Type B pancreatic cell (in vitro differentiated cells): ENCODE measurements around the gene GRIK4. TPM values are rescaled to one million over a fixed set of nuclear protein-coding genes. Genes with fewer than 3 reads are reported as not detected.

ENCODE experiments used
- DNase-seq: peaks from one replicate; pipeline ENCODE4 v3.0.0; 2021; ENCODE audit warnings: mixed read lengths; ENCODE audit not compliant: unreplicated experiment; ENCODE audit errors: extremely low spot score
- H3K27ac Mint-ChIP-seq: 2 replicates; pipeline ENCODE4 v1.8.0; 2021; ENCODE audit warnings: mild to moderate bottlenecking, mixed read lengths
- H3K27me3 Mint-ChIP-seq: 2 replicates; pipeline ENCODE4 v1.8.0; 2021; ENCODE audit warnings: mixed read lengths
- H3K36me3 Mint-ChIP-seq: 2 replicates; pipeline ENCODE4 v1.8.0; 2021; ENCODE audit warnings: mixed read lengths
- H3K4me1 Mint-ChIP-seq: one replicate; pipeline ENCODE4 v1.8.0; 2021; ENCODE audit warnings: mixed read lengths; ENCODE audit not compliant: unreplicated experiment
- H3K4me3 Mint-ChIP-seq: 2 replicates; pipeline ENCODE4 v1.8.0; 2021; ENCODE audit warnings: mild to moderate bottlenecking, mixed read lengths
- H3K9me3 Mint-ChIP-seq: 2 replicates; pipeline ENCODE4 v1.8.0; 2021; ENCODE audit warnings: mixed read lengths
- CTCF ChIP-seq: fragments of 200-600 bp; sonication (generic); conservative IDR thresholded peaks from 2 replicates; pipeline ENCODE4 v1.5.0; 2021; ENCODE audit warnings: antibody characterized with exemption, mild to moderate bottlenecking
- total RNA-seq: library from RNA; stranded (reverse); gene quantifications from 2 replicates; pipeline ENCODE4 v1.2.1, GENCODE V29; 2021; ENCODE audit warnings: low replicate concordance

Gene GRIK4
- total RNA-seq, 1 donor from 2014 or later: 0.72 TPM

- peaks cover 29% of the 10 kb centered on the region for H3K4me1 Mint-ChIP-seq
- H3K4me3 Mint-ChIP-seq: no peak overlapping the region
- peaks cover 4% of the 10 kb centered on the region for H3K27me3 Mint-ChIP-seq
- H3K36me3 Mint-ChIP-seq: no peaks in the 10 kb centered on the region
- no peak for TF ChIP-seq CTCF
- no peak overlapping the region for H3K27ac Mint-ChIP-seq
- peak; percentile 37 for DNase-seq
- H3K9me3 Mint-ChIP-seq: peaks cover 7% of the 10 kb centered on the region
Measured at GRCh38 chr11:120708511-120709183, 197.1 kb downstream of the GRIK4 start.

- no peak overlapping the region for H3K4me3 Mint-ChIP-seq
- peak overlapping the region; percentile 30 for H3K27ac Mint-ChIP-seq
- H3K27me3 Mint-ChIP-seq: peaks cover 9% of the 10 kb centered on the region
- H3K36me3 Mint-ChIP-seq: no peaks in the 10 kb centered on the region
- peaks cover 39% of the 10 kb centered on the region for H3K4me1 Mint-ChIP-seq
- TF ChIP-seq CTCF: no peak
- H3K9me3 Mint-ChIP-seq: no peaks in the 10 kb centered on the region
- no peak for DNase-seq
Measured at GRCh38 chr11:120709808-120710207, 198.3 kb downstream of the GRIK4 start.

GRCh38 chr11:120710354-120711131 is 199.0 kb downstream of the GRIK4 start:
- Mint-ChIP-seq H3K27ac (peak overlapping the region; percentile 30), H3K4me3 (no peak overlapping the region), H3K9me3 (no peaks in the 10 kb centered on the region), H3K4me1 (peaks cover 39% of the 10 kb centered on the region), H3K27me3 (peaks cover 12% of the 10 kb centered on the region), H3K36me3 (no peaks in the 10 kb centered on the region)
- TF ChIP-seq CTCF: no peak
- peak; percentile 77 for DNase-seq

GRCh38 chr11:120712014-120712413 is 200.5 kb downstream of the GRIK4 start:
- Mint-ChIP-seq H3K4me1 (peaks cover 39% of the 10 kb centered on the region), H3K27ac (no peak overlapping the region), H3K9me3 (no peaks in the 10 kb centered on the region), H3K36me3 (no peaks in the 10 kb centered on the region), H3K4me3 (no peak overlapping the region), H3K27me3 (peaks cover 12% of the 10 kb centered on the region)
- DNase-seq: peak; percentile 32
- no peak for TF ChIP-seq CTCF

GRCh38 chr11:120712881-120713280 is 201.3 kb downstream of the GRIK4 start:
- H3K27ac Mint-ChIP-seq: no peak overlapping the region
- no peaks in the 10 kb centered on the region for H3K36me3 Mint-ChIP-seq
- TF ChIP-seq CTCF: no peak
- H3K27me3 Mint-ChIP-seq: peaks cover 12% of the 10 kb centered on the region
- peaks cover 39% of the 10 kb centered on the region for H3K4me1 Mint-ChIP-seq
- H3K9me3 Mint-ChIP-seq: no peaks in the 10 kb centered on the region
- no peak overlapping the region for H3K4me3 Mint-ChIP-seq
- DNase-seq: no peak
